ENCODE measurements around the gene ATG16L1.

Gene ATG16L1

DNA sequence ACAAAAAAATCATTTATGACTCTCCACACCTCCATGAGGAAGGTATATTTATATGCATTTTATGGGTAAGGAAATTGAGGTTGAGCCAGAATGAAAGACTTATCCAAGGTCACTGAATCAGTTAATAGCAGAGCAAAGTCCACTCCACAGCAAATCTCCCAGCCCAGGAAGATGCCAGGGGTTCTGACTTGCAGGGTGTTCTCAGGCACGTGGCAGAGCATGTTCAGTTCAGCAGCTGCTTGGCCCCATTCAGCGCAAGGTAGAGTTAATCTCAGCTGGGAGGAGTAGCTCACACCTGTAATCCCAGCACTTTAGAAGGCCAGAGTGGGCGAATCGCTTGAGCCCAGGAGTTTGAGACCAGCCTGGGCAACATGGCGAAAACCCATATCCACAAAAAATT, 85.1 kb downstream of the ATG16L1 start:
- H3K36me3 ChIP-seq = no peaks in the 10 kb centered on the region
- no peaks in the 10 kb centered on the region for H3K9me3 ChIP-seq
- H3K4me1 ChIP-seq = no peaks in the 10 kb centered on the region
- TF ChIP-seq, protein P1, sequence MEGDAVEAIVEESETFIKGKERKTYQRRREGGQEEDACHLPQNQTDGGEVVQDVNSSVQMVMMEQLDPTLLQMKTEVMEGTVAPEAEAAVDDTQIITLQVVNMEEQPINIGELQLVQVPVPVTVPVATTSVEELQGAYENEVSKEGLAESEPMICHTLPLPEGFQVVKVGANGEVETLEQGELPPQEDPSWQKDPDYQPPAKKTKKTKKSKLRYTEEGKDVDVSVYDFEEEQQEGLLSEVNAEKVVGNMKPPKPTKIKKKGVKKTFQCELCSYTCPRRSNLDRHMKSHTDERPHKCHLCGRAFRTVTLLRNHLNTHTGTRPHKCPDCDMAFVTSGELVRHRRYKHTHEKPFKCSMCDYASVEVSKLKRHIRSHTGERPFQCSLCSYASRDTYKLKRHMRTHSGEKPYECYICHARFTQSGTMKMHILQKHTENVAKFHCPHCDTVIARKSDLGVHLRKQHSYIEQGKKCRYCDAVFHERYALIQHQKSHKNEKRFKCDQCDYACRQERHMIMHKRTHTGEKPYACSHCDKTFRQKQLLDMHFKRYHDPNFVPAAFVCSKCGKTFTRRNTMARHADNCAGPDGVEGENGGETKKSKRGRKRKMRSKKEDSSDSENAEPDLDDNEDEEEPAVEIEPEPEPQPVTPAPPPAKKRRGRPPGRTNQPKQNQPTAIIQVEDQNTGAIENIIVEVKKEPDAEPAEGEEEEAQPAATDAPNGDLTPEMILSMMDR (IDR thresholded peaks at IDR 0.05) = no peak
- H3K27ac ChIP-seq = no peak overlapping the region
- DNase-seq = no peak
- no peak overlapping the region for H3K4me3 ChIP-seq
- intact Hi-C loops (cut with DNase I; ENCODE audit: low total_unique reads) = no loop called here
- H3K27me3 ChIP-seq = no peaks in the 10 kb centered on the region

DNA sequence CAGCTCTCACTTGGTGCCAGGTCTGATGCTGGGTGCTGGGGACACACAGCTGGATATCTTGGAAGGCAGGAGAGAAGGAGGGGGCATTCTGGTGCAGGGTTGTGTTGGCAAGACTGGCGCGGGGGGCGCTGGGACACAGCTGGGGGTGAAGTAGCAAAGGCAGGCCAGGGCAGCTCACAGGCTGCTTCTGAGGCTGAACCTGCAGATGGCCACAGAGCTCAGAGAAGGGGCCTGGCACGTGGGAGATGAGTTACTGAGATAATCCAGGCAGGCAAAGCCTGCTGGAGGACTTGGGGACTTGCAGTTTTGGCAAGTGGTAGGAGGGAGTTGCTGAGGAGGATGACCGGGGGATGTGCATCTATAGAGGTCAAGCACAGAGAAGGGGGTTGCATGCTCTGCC, 86.6 kb downstream of the ATG16L1 start:
- TF ChIP-seq, protein P1 (IDR thresholded peaks at IDR 0.05) = no peak
- intact Hi-C loops (cut with DNase I; ENCODE audit: low total_unique reads) = no loop called here
- Histone ChIP-seq H3K4me3 (no peak overlapping the region), H3K9me3 (no peaks in the 10 kb centered on the region), H3K4me1 (no peaks in the 10 kb centered on the region), H3K36me3 (no peaks in the 10 kb centered on the region), H3K27ac (no peak overlapping the region), H3K27me3 (no peaks in the 10 kb centered on the region)
- DNase-seq = peak in 1 of 2 donors; percentile 37

DNA sequence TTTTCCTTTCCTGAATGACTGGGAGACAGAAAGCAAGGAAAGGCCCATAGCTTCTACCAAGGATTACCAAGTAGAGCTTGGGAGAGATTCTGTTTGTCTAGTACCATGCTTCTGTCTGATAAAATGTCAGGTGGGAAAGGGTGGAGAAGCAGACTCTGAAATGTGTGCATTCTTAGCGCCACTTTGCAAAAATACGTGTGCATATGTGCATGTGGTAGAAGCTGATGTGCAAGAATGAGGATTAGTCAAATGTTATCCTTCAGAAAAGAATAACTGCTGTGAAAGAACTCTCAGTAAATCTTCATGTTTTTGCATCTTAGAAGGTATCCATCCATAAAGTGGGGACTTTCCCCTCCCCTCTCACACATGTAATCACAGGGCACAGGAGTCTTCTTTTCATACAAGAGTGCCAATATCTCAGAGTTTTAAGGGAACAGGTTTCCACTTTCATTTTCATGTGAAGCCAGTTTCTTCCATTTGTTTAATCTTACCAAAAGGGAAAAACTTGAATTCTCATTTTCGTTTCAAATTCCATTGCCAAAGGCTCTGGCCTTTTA, 87.4 kb downstream of the ATG16L1 start:
- intact Hi-C loops (cut with DNase I; ENCODE audit: low total_unique reads) = no loop called here
- no peak for DNase-seq
- no peaks in the 10 kb centered on the region for H3K9me3 ChIP-seq

DNA sequence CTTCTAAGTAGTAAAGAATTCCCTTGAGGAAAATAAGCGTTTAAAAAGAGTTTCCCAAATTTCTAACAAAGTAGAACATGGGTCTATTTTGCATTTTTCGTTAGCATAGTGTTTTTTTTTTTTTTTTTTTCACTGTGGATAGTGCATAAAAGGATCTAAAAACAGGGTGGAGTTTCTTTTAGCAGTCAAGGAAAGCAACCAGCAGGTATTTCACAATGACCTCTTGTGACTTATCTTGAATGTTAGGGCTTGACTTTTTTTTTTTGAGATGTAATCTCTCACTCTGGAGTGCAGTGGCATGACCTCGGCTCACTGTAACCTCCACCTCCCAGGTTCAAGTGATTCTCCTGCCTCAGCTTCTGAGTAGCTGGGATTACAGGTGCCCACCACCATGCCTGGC, 88.0 kb downstream of the ATG16L1 start:
- intact Hi-C loops (cut with DNase I; ENCODE audit: low total_unique reads) = no loop called here
- Histone ChIP-seq H3K4me3 (no peak overlapping the region), H3K27ac (no peak overlapping the region), H3K27me3 (no peaks in the 10 kb centered on the region), H3K36me3 (no peaks in the 10 kb centered on the region), H3K4me1 (no peaks in the 10 kb centered on the region), H3K9me3 (no peaks in the 10 kb centered on the region)
- peak in 1 of 2 donors; percentile 12 for DNase-seq
- TF ChIP-seq, protein P1 (IDR thresholded peaks at IDR 0.05) = no peak

More for the DNA sequence above, 87.4 kb downstream of the ATG16L1 start:
- Histone ChIP-seq H3K27me3 (no peaks in the 10 kb centered on the region), H3K27ac (no peak overlapping the region), H3K36me3 (no peaks in the 10 kb centered on the region), H3K4me1 (no peaks in the 10 kb centered on the region), H3K4me3 (no peak overlapping the region)
- TF ChIP-seq, protein P1 (IDR thresholded peaks at IDR 0.05) = no peak

DNA sequence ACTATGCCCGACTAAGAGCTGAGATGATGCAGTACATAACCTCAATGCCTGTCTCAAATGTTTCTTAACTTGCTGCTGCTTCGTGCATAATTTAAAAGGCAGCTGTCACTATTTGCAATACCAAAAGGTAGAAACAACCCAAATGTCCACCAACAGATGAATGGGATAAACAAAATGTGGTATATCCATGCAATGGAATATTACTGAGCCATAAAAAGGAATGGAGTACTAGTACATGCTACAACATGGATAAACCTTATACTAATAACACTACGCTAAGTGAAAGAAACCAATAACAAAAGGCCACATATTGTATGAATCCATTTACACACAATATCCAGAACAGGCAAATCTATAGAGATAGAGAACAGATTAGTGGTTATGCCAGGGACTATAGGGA, 89.8 kb downstream of the ATG16L1 start:
- Histone ChIP-seq H3K9me3 (no peaks in the 10 kb centered on the region), H3K36me3 (no peaks in the 10 kb centered on the region), H3K4me3 (no peak overlapping the region), H3K27me3 (no peaks in the 10 kb centered on the region), H3K27ac (no peak overlapping the region), H3K4me1 (no peaks in the 10 kb centered on the region)
- TF ChIP-seq, protein P1 (IDR thresholded peaks at IDR 0.05) = no peak
- intact Hi-C loops (cut with DNase I; ENCODE audit: low total_unique reads) = no loop called here
- no peak for DNase-seq

DNA sequence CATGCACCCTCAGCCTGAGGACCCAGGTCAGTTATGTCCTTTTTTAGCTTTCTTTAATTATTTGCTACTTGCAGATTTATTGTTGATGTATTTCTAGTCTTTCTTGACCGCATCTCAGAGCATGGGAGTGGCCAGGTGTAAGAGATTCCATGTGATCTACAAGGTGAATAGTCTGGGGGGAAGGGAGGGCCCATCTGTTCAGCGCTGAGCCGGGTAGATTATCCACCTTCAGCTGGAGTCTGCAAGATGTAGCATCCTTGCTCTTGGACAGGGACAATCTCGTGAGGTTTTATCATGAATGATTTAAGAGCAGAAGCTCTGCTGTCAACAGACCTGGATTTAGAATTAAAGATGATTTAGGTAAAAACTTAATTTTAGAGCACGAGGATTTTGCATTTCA, 90.8 kb downstream of the ATG16L1 start:
- no peaks in the 10 kb centered on the region for H3K4me1 ChIP-seq
- no peak overlapping the region for H3K4me3 ChIP-seq
- no peaks in the 10 kb centered on the region for H3K9me3 ChIP-seq
- TF ChIP-seq, protein P1 (IDR thresholded peaks at IDR 0.05) = no peak
- DNase-seq = no peak
- no peaks in the 10 kb centered on the region for H3K27me3 ChIP-seq
- no peak overlapping the region for H3K27ac ChIP-seq
- no peaks in the 10 kb centered on the region for H3K36me3 ChIP-seq
- intact Hi-C loops (cut with DNase I; ENCODE audit: low total_unique reads) = no loop called here

Measured in tibial artery (tissue), 4 donors.